HG03521 (cell line): ENCODE results near the gene RXRA.

Experiments
- ATAC-seq: cut with Tn5 transposase; IDR thresholded peaks from one replicate; pipeline ENCODE4 v1.9.1; 2021; ENCODE audit warnings: mild to moderate bottlenecking, moderate library complexity; ENCODE audit not compliant: unreplicated experiment

The RXRA gene

DNA sequence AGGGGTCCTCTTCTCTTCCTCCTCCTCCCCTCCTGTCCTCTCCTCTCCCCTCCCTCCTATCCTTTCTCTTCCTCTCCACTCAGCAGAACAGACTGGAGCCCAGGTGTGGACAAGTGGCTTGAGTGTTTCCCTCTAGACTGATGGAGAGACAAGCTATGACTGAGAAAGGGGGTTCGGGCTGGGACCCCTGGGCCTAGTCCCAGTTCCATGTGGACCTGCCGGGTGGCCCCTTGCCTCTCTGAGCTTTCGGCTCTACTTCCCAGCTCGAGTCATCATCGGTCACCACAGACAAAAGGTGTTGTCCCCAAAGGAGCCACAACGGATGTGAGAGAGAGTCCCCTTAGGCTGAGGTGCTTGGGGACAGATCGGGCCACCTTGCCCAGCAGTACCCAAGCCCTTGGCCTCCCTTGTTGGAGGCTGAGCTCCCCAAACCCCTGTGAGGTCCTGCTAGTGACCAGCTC lies 3.4 kb upstream of the RXRA start:
- ATAC-seq: no peak

DNA sequence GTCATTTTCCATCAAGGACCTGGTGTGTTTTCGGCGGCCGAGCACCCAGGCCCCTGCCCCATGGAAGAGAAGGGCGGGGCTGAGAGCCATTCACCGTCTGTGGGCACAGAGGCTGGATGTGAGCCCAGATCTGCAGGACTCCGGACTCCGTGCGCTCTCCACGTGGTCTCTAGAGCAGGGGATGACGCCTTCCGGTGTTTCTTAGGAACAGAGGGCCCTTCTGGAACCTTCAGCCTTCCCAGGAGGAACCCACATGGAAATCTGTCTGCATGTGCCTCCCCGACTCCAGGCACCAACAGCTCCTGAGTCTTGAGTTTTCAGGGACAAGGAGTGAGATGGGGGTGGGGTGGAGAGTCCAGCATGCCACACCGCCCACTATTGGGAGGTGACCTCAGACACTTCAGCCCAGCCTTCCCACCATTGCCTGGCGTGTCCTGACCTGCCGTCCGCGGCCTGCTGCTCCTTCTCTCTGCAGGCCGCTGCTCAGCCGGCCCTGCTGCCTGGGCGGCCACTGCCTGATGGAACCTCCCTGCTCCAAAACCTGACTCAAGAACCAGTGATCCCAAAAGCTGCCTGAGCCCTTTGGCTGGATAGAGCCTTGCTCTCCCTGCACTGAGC lies 2.4 kb upstream of the RXRA start:
- no peak for ATAC-seq

DNA sequence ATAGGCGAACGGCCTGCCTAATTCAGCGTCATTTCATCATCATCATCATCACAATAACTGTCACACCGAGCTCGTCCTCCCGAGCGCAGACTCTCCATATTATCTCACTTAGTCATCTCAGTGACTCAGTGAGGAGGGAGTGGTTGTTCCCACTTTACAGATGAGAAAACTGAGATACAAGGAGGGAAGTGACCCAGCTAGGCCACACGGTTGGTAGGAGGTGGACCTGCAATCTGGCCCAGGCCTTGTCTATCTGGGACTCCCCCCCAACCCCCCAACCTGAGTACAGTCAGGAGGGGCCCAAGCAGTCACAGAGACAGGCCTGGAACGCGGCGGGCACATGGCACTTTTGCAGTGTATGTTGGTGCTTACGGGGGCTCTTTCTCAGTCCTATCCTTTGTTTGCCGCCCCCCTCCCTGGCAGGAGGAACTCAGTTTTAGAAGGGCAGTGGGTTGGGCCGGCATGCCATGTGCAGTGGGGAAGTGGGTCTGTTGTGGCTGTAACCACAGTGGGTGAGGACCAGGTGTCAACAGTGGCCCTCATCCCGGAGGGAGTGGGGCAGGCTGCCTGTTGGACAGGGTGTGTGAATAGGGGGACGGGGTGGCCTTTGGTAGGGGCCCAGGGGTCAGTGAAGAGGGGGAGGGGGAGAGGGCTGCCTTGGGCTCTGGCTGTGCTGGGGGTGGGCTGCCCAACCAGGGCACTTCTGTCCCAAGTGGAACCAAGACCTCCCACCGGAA lies 1.7 kb upstream of the RXRA start:
- no peak for ATAC-seq

DNA sequence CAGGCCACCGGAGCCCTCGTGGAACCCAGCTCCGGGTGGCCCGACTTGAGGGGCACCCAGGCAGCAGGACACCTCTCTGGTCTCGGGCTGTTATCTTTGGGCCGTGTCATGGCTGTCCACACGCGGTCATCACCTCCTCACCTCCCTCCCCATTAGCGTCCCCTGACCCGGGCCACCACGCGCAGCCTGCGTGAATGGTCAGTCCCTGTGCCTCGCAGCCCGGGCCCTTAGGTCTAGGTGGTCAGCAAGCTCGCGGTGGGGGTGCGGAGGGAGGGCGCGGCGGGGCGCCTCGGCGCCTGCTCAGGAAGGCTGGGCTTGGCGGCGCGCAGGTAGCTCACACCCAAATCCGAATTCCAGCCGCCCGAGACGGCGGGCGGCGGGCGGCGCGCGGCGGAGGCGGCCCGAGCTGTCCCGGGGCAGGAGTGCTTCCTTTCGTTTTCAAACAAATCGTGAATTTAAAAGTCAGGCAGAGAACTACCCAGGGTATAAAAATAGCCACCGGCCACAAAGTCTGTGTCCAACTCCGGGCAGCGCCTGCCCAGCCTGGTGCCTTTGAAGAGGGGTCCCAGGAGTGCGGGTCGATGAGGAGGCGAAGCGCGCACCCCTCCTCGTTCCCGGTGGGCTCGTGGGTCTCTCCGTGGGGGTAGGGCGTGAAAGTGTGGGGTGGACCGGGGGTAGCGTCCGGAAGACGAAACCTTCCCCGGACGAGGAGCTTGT lies 1.0 kb upstream of the RXRA start:
- ATAC-seq: no peak

DNA sequence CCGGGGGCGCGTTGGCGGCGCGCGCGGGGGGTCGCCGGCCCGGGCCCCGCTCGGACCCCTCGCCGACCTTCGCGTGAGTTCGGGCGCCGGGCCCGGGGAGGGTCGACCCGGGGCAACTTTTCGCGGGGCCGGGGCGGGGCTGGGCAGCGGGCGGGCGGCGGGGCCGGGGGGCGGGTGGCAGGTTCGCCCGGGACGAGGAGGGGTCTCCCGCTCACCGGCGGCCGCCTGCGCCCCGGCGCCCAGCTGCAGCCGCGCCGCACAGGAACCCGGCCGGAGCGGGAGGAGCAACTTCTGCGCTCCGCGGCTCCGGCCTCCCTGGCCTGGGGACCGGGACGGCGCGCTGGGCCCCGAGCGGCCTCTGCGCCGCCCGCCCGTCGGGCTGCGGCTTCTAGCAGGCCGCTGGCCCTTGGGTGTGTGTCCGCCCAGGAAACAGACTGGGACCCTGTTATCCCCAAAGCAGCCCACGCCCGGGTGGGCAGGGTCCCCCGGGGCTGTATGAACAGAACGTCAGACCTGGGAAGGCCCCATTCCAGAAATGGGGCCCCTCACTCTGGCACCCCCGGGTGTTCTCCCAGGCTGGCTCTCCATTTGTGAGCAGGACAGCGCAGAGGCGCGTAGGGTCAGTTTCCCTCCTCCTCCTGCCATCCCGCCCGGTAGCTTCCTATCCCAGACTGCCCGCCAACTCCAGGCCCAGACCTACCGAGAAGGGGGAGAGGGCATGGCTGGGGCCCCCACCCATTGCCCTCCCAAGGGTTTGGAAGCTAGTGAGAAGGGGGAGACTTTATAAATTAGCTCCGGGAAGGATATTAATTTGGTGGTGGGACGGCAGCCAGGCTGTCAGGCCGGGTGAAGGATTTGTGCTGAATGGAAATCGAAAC lies 708 bp downstream of the RXRA start:
- ATAC-seq: no peak

DNA sequence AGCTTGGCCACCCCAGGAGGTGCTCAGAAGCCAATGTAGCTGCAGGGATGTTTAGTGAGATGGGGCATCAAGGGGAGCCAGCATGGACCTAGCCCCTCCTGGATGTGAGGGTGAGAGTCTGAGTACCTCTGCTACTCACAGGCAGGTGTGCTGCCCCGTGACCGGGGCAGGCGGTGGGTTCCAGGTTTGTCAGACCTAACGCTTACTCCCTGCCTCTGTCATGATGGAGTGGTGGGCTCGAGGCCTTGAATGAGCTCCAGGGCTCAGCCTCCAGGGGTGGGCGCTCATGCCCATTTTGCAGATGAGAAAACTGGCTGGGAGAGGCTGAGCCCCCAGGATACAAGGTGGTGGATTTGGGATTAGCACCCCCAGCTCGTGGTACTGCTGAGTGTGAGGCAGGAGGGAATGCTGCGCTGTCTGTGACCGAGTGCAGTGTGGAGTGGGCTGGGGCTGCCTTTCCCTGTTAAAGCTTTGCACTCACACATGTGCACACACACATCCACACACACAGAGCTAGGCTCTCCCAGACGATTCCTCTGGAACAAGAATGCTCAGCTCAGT lies 1.5 kb downstream of the RXRA start:
- no peak for ATAC-seq

DNA sequence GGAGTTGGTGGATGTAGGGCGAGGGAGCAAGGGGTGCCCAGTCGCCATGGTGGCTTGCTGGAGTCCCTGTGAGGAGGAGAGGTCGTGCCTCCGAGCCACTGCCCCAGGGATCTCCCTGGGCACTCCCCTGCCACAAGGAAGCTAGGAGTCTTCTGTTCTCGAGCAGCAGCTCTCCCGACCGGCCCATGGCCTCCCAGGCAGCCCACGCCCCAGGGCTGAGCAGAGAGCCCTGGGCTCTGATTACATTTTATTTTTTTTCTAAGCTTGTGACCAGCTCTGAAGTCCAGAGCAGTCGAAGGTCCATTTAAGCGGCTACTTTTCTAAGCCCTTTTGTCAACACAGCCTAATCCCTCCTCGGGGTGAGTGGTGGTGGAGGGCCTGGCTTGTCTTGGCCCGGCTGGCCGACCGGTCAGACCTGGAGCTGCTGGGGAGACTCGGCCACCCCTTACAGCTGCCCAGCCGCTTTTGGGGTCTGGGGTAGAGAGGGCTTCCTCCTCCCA lies 2.1 kb downstream of the RXRA start:
- ATAC-seq: no peak

DNA sequence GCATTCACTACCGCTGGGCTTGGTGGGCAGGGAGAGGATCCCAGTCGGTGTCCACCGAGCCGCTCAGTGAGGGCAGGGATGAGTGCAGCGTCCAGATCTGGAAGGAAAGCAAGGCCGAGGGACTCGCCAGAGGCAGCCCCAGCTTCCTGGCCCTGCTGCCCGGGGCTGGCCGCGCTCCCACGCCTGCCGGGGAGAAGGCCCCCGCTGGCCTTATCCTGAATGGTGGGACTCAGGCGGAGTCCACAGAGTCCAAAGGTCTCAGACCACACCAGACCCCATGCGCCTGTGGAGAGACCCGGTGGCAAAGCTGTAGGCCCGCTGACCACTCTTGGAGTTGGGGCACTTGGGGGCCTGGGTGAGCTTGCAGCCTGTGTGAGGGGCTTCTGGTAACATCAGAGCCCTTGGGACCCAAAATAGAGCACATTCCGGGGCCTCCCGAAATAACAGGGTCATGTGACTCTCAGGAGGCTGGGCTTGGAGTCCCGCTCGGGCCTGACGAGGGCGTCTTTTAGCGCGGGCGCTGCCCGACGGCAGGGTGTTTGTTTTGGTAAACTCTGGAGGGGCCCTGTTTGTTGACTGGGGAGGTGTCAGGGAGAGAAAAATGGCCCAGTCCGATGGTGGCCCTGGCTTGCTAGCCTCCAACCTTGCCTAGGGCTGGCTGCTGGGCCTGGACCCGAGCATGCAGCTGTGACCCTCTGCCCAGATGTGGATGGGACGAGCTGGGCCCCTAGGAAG lies 2.8 kb downstream of the RXRA start:
- no peak for ATAC-seq

DNA sequence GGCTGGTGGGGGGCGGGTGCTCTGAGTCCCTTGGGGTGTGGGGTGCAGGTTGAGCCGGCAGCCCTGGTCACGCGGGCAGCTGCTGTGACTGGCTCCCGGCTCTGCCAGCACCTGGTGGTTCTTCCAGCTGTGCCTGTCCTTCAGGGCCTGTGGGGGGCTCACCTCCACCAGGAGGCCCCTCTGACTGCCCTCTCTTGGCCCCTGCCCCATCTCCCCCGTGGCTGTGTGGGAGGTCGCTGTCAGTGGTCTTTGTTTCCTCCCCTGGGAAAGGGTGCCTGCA lies 3.3 kb downstream of the RXRA start:
- ATAC-seq: no peak

DNA sequence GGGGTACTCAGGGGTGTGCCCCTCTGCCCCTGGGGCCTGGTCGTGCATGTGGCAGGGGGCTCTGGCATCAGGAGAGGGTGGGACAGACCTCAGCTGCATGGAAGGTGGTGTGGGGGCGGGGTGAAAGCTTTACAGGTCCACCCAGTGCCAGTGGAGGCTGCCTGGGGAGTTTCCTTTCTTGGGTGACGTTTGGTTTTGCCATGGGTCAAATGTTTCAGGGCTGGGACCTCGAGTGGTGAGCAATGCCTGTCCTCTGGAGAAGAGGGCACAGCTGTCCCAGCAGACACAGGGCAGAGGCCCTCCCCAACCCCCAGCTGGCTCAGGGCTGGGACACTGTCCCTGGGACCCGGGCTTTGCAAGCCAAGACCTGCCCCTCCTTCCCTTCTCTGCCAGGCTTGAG lies 3.6 kb downstream of the RXRA start:
- ATAC-seq: no peak

DNA sequence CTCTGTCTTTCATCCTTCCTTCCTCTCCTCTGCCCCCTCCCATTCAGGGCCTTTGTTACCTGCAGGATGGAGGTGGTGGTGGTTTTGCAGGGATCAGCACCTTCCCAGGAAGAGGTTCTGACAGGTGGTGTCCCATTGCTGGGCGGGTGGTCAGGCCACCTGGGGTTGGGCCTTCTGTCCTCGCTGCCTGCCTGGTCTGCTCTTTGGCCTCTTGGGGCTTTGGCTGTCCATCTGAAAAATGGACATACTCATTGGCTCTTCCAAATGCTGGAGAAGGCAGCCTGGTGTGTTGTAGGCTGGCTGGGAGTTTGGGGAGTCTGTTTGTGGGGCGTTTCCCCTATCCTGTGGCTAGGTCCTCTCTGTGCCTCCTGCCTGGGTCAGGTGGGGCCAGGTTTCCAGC lies 4.3 kb downstream of the RXRA start:
- no peak for ATAC-seq

DNA sequence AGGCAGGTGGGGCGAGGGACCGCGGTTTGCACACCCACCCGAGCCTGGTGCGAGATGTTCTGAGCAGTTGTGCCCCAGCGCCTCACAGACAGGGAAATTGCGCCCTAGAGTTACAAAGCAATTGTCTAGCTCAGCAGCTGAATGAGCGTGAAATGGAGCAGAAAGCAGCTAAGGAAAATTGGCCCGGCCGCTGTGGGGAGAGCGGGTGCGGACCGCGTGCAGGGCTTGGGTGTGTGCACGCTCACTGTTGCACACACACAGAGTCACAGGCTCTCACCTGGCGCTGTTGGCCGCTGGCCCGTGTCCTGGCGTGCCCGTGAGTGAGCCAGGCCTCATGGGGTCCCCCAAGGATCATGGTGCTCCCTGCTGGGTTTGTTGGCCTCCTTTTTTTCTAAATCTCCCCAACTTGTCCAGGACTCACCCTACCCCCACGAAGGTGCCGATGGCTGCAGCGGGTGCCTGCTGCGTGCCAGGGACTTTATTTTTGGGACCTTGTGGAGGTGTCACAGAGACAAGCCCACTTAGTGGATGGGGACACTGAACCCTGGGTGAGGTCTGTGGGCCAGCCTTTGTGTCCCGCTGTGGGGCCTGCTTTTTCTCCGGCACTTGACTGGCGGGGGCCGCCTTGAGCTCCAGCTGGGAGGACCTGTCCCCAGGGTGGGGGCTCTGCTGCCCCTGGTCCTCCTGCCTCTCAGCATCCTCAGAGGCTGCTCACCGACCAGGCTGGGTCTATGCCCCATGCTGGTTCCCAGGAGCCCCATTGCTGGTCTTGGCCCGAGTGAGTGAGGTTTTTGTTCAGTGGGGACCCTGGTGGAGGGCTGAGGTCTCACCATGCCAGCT lies 5.2 kb downstream of the RXRA start:
- ATAC-seq: no peak

DNA sequence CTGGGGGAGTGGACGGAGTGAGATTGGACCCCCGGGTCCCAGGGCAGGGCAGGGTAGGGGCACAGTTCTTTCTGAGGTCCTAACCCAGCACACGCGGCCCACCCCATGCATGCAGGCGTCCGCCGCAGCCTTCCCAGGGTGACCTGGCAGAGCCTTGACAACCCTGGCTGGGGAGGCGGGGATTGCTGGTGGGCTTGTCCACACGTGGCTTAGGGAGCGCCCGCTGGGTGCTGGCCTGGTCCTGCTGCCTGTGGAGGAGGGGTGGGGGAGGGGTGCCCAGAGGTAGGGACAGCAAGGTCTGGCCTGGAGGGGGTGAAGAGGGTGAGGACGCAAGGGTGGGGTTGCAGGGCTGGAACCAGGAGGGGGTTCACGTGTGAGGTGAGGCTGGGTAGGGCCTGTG lies 6.0 kb downstream of the RXRA start:
- ATAC-seq: no peak

DNA sequence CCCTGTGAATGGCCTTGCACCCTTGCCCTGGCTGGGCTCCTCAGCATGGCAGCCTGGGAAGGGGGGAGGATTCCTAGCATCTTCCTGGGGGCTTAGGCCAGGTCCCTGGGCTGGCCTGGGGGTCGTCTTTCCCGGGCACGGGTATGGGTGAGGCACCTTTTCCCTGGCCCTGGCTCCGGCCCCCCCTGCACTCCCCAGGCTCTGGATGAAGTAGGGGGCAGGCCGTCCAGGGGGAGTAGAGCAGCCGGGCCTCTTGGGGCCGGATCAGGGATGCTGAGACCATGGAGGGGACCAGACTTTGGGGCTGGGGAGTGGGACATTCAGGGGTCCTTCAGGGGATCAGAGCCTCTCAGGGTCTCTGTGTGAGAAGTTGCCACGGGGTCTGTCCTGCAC lies 6.6 kb downstream of the RXRA start:
- no peak for ATAC-seq

DNA sequence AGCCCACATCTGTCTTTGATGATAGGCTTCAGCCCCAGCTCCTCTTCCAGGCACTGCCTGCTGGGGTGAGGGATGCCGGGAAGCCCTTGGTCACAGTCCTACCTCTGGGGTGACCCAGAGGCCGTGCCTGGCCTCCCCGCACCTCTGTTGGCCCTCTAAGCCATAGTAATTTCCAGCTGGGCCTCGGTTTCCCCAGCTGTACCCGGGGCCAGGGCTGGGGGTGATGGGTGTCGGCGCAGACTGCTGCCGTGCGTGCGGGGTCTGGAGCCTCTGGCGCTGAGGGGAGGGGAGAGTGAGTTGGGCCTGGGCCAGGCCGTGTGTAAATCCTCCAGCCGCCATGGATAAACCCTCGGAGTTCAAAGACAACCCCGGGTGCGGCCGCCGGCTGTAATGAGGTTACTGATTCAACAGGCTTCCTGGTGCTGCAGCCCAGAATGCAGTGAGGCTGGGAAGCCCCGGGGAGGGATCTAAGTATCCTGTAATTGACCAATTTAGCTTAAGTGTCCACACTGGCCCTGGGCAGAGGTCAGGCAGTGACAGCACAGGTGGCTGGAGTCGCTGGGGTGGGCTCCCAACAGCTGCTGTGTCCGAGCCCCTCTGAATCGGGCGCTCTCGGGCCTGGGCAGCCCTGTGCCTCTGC lies 7.1 kb downstream of the RXRA start:
- no peak for ATAC-seq

DNA sequence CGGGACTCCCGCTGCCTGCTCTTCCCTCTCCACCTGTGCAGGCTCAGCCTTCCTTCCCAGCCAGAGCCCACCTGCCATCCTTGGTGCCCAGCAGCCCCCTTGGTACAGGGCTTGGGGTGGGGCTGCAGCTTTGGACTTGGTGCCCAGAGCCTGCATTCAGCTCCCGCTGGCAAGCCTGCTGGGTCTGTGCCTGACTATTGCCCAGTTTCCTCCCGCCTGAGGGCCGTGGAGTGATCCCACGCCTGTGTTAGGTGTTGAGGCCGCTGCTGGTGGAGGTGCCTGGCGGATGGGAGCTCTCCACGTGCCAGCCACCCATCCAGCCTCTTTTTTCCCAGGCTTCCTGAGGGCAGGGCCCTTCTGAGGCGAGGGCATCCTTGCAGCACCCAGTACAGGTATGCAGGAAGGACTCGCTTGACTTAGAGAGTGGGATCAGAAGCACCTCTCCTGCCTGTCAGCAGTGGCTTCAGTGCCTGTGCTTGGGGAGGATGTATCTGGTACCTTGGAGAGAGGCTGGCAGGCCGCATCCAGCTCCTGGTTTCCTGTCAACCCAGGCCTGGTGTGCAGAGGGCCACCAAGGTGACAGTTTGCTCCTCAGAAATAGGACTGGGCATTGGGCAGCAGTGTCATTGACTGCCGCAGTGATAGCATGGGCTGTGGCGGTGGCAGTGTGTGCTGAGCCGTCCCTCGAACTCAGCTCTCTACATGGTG lies 7.8 kb downstream of the RXRA start:
- no peak for ATAC-seq

DNA sequence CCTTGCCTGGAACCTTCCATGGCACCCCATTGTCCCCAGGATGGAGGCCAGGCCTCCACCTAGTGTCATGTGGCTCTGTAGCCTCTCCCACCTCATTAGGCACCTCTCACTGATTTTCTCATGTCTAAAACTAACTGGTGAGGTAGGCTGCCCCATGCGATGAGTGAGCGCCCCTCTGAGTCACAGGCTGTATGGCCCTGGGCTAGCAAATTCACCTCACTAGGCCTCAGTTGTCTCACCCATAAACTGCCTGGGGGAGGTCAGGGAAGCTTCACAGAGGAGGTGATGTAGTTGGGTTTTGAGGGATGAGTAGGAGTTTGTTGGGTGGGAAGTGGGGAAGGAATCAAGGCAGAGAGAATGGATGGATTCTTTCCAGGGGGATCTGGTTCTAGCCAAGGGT lies 8.8 kb downstream of the RXRA start:
- ATAC-seq: no peak

DNA sequence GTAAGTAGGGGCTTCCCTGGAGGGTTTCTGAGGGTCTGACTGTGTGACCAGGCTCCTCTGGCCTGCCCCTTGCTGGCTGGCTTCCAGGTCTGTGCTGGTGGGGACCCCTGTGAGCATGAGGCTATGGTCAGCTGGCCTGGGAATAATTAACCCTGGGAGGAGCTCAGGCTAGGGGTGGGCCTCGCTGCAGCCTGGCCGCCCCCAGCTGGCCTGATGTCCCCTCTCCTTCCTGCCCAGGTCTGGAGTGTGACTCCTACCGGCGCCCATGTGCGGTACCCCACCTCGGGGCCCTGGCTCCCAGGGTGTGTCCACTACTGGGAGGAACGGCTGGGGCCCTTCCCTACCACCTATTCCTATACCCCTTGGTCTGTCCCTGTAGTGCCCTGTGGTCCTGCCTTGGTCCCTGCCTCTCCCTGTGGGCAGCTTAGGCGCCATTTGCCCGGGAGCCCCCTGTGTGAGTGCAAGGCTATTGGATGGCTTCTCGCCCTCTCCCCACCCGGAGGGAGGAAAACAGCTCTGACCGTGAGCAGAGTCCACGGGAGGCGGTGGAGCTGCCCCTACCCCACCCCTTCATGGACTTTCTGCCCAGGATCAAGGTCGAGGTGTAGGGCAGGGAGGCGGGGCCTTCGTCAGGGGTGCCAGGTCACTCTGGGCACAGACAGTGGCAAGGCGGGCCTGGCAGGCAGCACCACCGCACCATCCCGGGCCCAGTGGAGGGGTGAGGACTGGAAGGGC lies 9.4 kb downstream of the RXRA start:
- ATAC-seq: no peak
